ENCODE measurements around the gene STARD13. TPM values are rescaled to one million over a fixed set of nuclear protein-coding genes. Genes with fewer than 3 reads are reported as not detected.

Gene STARD13
- total and polyA plus RNA-seq, 2 donors (not counting 1 experiment from before 2014, with no cell fraction given), result 0.06 to 0.22 TPM

- Histone ChIP-seq H3K4me2 (replicated peaks; ENCODE audit: low read depth, low read length, poor library complexity, severe bottlenecking) (no peak overlapping the region), H3K27ac (ENCODE audit: low read length in 2 of 2) (no peak overlapping the region), H3K79me2 (ENCODE audit: control insufficient read depth, insufficient read depth, low read length) (no peaks in the 10 kb centered on the region)
Measured at GRCh38 chr13:33197541-33197971, 88.0 kb downstream of the STARD13 start.

GRCh38 chr13:33196767-33197166, 88.8 kb downstream of the STARD13 start:
- intact Hi-C loops (cut with micrococcal nuclease), result no loop called here
- Histone ChIP-seq H3K4me3 (ENCODE audit: control extremely low read depth in 1 of 5, extremely low read depth in 1 of 5, insufficient read depth in 1 of 5, low read depth in 2 of 5, low read length in 4 of 5) (no peak overlapping the region), H3K36me3 (replicated peaks in 1 of 2; ENCODE audit: control extremely low read depth in 1 of 2, control insufficient read depth in 1 of 2, extremely low read depth in 1 of 2, insufficient read depth in 2 of 2, low read length in 1 of 2) (no peaks in the 10 kb centered on the region), H3K79me2 (ENCODE audit: control insufficient read depth, insufficient read depth, low read length) (no peaks in the 10 kb centered on the region), H3K4me2 (replicated peaks; ENCODE audit: low read depth, low read length, poor library complexity, severe bottlenecking) (no peak overlapping the region), H3K9me3 (ENCODE audit: control extremely low read depth in 1 of 3, control insufficient read depth in 2 of 3, insufficient read depth in 1 of 3, low read length in 2 of 3) (no peaks in the 10 kb centered on the region), H3K27ac (ENCODE audit: low read length in 2 of 2) (no peak overlapping the region), H3K4me1 (ENCODE audit: control insufficient read depth in 2 of 2, insufficient read depth in 2 of 2, low read length in 2 of 2) (no peaks in the 10 kb centered on the region), H2AFZ (ENCODE audit: insufficient read depth, low read depth, low read length, poor library complexity, severe bottlenecking) (no peak overlapping the region), H4K20me1 (ENCODE audit: control insufficient read depth, insufficient read depth, low read length, poor library complexity, severe bottlenecking) (no peaks in the 10 kb centered on the region), H3K27me3 (replicated peaks in 1 of 4; ENCODE audit: control extremely low read depth in 1 of 4, control insufficient read depth in 3 of 4, insufficient read depth in 4 of 4, low read length in 3 of 4) (no peaks in the 10 kb centered on the region), H3K9ac (ENCODE audit: low read length) (no peak overlapping the region)
- ATAC-seq (ENCODE audit: low read depth) (no peak), DNase-seq (no peak)
- ChIA-PET POLR2A (no interaction called here), CTCF (no interaction called here)
- WGBS (ENCODE audit: insufficient coverage), result no CpG with 5 or more reads among the region's 3 CpGs
- TF ChIP-seq CTCF (IDR thresholded peaks at IDR 0.05), result no peak
- TF ChIP-seq EZH2 (IDR thresholded peaks at IDR 0.05; ENCODE audit: borderline replicate concordance, insufficient read depth, low read depth, low read length, poor library complexity, severe bottlenecking), result no peak
- H3K27ac Mint-ChIP-seq, result no peak overlapping the region
- H3K4me3 Mint-ChIP-seq, result no peak overlapping the region
- peaks cover 2% of the 10 kb centered on the region for H3K4me1 Mint-ChIP-seq
- H3K27me3 Mint-ChIP-seq, result peaks cover 3% of the 10 kb centered on the region
- no peaks in the 10 kb centered on the region for H3K9me3 Mint-ChIP-seq (ENCODE audit: insufficient read depth)

More at GRCh38 chr13:33197541-33197971, 88.0 kb downstream of the STARD13 start:
- no peak for ATAC-seq (ENCODE audit: low read depth)
- no peaks in the 10 kb centered on the region for H3K9me3 ChIP-seq (ENCODE audit: control extremely low read depth in 1 of 3, control insufficient read depth in 2 of 3, insufficient read depth in 1 of 3, low read length in 2 of 3)
- Mint-ChIP-seq H3K4me3 (no peak overlapping the region), H3K27ac (no peak overlapping the region), H3K4me1 (peaks cover 7% of the 10 kb centered on the region), H3K27me3 (peaks cover 8% of the 10 kb centered on the region), H3K9me3 (ENCODE audit: insufficient read depth) (no peaks in the 10 kb centered on the region)
- no peaks in the 10 kb centered on the region for H3K36me3 ChIP-seq (replicated peaks in 1 of 2; ENCODE audit: control extremely low read depth in 1 of 2, control insufficient read depth in 1 of 2, extremely low read depth in 1 of 2, insufficient read depth in 2 of 2, low read length in 1 of 2)
- H3K4me1 ChIP-seq (ENCODE audit: control insufficient read depth in 2 of 2, insufficient read depth in 2 of 2, low read length in 2 of 2), result peaks cover 2 to 4% of the 10 kb centered on the region in 2 donors
- TF ChIP-seq CTCF (IDR thresholded peaks at IDR 0.05) (no peak), EZH2 (IDR thresholded peaks at IDR 0.05; ENCODE audit: borderline replicate concordance, insufficient read depth, low read depth, low read length, poor library complexity, severe bottlenecking) (no peak)
- H4K20me1 ChIP-seq (ENCODE audit: control insufficient read depth, insufficient read depth, low read length, poor library complexity, severe bottlenecking), result no peaks in the 10 kb centered on the region
- intact Hi-C loops (cut with micrococcal nuclease), result no loop called here
- WGBS (ENCODE audit: insufficient coverage), result 98% methylated on average over 13 of the region's 13 CpGs
- ChIA-PET CTCF (no interaction called here), POLR2A (no interaction called here)
- DNase-seq, result no peak
- H3K4me3 ChIP-seq (ENCODE audit: control extremely low read depth in 1 of 5, extremely low read depth in 1 of 5, insufficient read depth in 1 of 5, low read depth in 2 of 5, low read length in 4 of 5), result no peak overlapping the region
- H3K9ac ChIP-seq (ENCODE audit: low read length), result no peak overlapping the region
- H3K27me3 ChIP-seq (replicated peaks in 1 of 4; ENCODE audit: control extremely low read depth in 1 of 4, control insufficient read depth in 3 of 4, insufficient read depth in 4 of 4, low read length in 3 of 4), result no peaks in the 10 kb centered on the region
- H2AFZ ChIP-seq (ENCODE audit: insufficient read depth, low read depth, low read length, poor library complexity, severe bottlenecking), result no peak overlapping the region

Data from B cell (primary cell).